Skin of body (tissue), 2 donors: ENCODE results near the gene HBB. TPM values are rescaled to one million over a fixed set of nuclear protein-coding genes. Genes with fewer than 3 reads are reported as not detected.

Source experiments
- DNase-seq: peaks from one replicate; lab custom pipeline; 2025; lab: John Stamatoyannopoulos, UW
- total RNA-seq: library from RNA; depleted of rRNA; stranded (reverse); fragments of >200 nt; gene quantifications from one replicate; pipeline ENCODE4 v1.2.3, GENCODE V29; 2014

The HBB gene
- total RNA-seq, 1 donor from 2014 or later, result 2,108 TPM

DNA sequence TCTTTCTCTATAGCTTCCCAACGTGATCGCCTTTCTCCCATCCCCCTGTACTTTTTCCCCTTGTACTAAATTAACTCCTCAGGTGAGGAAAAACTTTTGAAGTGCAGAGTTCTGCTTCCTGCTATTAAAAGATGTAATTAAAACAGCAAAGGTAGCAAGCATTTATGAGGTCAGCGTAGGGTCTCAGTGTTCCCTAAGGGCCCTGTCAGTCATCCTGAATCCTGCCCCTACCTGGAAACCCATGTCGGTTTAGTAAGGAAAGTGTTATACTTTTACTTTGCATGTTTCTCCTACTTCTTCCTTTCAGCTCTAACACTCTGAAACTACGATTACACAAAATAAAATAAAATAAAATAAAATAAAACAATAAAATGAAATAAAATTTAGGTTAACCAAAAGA is 1.3 kb upstream of the HBB start:
- DNase-seq, result no peak

DNA sequence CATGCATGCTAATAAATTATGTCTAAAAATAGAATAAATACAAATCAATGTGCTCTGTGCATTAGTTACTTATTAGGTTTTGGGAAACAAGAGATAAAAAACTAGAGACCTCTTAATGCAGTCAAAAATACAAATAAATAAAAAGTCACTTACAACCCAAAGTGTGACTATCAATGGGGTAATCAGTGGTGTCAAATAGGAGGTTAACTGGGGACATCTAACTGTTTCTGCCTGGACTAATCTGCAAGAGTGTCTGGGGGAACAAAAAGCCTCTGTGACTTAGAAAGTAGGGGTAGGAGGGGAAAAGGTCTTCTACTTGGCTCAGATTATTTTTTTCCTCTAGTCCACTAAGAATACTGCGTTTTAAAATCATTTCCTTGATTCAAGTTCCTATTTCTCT is 810 bp upstream of the HBB start:
- DNase-seq, result no peak

DNA sequence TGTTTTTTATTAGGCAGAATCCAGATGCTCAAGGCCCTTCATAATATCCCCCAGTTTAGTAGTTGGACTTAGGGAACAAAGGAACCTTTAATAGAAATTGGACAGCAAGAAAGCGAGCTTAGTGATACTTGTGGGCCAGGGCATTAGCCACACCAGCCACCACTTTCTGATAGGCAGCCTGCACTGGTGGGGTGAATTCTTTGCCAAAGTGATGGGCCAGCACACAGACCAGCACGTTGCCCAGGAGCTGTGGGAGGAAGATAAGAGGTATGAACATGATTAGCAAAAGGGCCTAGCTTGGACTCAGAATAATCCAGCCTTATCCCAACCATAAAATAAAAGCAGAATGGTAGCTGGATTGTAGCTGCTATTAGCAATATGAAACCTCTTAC is 1.4 kb downstream of the HBB start:
- no peak for DNase-seq

DNA sequence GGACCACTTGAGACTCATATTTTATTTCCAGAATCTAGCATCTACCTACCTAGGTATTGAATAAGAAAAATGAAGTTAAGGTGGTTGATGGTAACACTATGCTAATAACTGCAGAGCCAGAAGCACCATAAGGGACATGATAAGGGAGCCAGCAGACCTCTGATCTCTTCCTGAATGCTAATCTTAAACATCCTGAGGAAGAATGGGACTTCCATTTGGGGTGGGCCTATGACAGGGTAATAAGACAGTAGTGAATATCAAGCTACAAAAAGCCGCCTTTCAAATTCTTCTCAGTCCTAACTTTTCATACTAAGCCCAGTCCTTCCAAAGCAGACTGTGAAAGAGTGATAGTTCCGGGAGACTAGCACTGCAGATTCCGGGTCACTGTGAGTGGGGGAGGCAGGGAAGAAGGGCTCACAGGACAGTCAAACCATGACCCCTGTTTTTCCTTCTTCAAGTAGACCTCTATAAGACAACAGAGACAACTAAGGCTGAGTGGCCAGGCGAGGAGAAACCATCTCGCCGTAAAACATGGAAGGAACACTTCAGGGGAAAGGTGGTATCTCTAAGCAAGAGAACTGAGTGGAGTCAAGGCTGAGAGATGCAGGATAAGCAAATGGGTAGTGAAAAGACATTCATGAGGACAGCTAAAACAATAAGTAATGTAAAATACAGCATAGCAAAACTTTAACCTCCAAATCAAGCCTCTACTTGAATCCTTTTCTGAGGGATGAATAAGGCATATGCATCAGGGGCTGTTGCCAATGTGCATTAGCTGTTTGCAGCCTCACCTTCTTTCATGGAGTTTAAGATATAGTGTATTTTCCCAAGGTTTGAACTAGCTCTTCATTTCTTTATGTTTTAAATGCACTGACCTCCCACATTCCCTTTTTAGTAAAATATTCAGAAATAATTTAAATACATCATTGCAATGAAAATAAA is 2.1 kb downstream of the HBB start:
- no peak for DNase-seq

DNA sequence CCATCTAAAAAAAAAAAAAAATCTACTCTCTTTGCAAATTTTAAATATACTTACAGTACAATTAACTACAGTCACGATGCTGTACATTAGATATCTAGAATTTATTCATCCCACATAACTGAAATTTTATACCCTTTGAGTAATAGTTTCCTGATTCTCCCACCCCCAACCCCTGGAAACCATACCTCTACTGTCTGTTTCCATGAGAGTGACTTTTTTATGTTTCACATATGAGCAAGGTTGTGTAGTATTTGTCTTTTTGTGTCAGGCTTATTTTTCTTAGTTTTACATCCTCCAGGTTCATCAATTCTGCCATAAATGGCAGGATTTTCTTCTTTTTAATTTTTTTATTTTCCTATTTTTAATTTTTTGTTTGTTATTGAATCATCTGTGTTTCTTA is 3.2 kb downstream of the HBB start:
- DNase-seq, result no peak

DNA sequence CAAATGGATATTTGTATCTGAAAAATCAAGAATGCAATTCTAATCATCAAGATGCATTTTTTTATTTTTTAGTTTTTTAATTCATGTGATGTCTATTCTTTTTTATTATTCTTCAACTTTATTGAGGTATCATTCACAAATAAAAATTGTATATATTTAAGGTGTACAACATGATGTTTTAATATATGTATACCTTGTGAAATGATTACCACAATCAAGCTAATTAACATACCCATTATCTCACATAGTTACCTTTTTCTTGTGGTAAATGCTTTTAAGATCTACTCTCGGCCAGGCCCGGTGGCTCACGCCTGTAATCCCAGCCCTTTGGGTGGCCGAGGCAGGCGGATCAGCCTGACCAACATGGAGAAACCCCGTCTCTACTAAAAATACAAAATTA is 3.7 kb downstream of the HBB start:
- no peak for DNase-seq

DNA sequence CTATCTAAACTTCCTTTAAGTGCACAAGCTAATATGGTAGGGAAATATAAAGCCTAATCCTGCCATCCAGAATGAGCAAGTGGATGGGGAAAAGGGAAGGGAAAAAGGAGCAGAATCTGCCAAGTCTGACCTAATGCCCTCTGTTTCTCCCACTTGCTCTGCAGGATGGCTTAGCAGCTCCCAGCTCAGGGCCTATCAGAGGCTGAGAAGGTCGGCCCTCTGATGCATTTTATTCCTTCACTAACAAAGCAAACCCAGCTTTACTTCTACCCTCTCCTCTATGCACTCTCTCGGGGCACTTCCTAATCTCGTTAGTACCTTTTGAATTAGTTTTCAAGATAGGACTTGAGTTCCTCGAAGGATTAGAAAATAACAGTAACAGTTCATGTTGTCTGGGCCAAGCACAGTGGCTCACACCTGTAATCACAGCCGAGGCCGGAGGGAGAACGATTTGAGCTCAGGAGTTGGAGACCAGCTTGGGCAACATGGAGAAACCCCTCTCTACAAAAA is 16.4 kb downstream of the HBB start:
- no peak for DNase-seq

DNA sequence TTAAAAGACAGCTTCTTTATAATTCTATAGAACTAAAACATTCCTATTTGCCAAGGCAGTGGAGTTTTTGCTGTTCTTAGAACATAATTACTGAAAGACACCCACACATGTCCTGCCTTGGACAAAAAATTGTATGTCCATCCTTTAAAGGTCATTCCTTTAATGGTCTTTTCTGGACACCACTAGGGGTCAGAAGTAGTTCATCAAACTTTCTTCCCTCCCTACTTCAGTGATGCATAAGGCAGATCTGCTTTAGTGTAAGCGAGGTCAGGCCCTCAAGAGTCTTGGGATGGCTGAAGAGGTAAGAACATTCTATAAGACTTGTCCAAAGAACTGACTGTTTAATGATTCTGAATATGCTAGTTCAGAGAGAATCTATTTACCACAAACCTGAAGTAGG is 22.1 kb downstream of the HBB start:
- no peak for DNase-seq

DNA sequence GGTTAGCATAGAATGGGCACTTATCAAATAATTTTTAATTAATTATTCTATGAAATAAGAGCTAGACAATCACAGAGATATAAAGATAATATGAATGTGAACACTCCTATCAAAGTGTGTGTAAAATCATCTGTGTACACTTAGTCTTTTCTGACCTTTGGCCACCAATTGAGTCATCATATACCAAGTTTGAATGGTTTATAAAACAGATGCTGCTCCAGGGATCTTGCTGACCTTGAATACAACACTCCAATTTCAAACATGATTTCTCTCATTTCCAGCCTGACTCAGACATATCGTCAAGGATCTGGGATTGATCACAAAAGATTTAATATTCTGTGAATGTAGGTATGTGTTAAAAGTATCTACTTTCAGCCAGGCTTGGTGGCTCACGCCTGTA is 23.5 kb downstream of the HBB start:
- no peak for DNase-seq

DNA sequence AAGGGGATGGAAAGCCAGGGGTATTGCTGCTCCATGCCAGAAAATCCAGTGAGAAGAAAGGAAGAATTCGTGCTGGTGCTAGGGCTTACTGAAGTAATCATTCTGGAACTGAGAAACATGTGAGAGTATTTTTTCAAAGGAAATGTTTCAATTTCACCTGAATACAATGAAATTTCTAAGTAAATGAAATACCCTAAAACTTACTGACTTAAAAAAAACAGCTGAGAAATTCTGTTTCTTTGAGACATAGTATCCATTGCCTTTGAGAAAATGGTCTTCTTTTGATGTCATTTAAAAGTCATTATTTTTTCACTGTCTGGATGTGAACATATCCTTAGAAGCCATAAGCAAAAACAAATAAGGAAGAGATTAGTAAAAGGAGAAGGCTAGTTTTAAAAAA is 26.3 kb downstream of the HBB start, which contains the start of gene OR51V1:
Gene OR51V1 (minus strand): TSS at position 101 of the 400 bp plus-strand sequence. CDS start 0 bp downstream, at position 101.
- DNase-seq, result no peak

DNA sequence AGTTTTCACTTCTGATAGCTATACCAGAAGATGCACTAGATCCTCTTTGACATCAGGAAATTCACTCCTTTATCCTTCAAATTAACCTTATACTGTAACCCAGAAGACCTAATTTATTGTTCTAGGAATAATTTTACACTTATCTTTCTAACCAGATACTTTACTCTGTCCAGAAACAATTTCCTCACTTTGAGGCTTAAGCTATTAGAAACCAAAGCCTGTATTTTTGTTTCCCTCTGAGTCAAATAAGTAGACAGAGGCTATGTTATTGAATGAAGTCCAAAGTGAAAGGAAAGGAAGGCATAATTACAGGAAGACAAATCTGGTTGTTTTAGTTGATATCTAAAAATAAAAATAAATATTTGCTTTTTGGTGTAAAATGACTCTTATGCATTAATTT is 28.6 kb downstream of the HBB start:
- DNase-seq, result no peak

DNA sequence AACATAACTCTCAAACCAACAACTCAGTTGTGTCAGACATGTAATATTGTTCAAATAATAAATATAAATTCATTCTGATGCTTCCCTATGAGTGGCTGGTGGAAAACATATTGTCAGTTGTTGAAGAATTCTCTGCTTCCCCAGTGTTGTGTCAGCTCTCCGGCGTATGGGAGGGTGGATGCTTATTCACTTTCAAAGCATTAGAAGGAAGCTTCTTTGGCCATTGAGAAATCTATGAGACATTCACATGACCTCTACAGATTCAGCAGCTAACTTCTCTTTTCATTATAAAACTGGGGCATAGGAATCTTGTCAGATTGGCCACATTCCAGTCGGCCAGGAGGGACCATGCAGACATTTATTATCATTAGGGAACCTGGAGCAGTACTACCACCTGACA is 29.3 kb downstream of the HBB start:
- DNase-seq, result no peak

DNA sequence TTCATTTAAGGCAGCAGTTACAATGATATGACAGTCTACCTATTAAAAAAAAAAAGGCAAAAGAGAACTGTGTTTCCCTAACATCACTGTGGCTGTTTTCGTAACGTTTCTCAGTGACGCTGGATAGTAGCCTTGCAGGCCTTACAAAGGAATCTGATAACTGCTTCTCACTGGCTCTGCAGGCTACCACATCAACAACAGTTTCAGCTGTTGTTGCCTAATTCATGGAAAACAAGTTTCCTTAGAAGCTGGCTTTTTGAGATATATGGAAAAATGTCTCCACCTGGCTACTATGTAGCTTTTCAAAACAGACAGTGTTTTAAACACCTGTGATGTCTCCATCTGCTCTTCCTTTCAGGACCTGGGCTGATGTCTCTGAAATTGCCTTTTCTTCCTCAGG is 30.1 kb downstream of the HBB start:
- DNase-seq, result no peak

DNA sequence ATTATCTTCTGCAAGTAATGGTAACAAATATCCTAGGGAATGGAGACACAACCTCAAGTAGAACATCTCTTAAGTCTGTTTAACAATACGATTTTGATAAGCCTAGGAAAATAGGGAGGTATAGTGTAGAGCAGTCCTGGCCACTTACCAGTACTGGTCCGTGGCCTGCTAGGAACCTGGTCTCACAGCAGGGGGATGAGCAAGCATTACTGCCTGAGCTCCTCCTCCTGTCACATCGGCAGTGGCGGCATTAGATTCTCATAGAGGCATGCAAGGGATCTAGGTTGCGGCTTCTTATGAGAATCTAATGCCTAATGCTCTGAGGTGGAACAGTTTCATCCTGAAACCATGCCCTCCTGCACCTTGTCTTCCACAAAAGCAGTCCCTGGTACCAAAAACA is 30.8 kb downstream of the HBB start:
- no peak for DNase-seq

DNA sequence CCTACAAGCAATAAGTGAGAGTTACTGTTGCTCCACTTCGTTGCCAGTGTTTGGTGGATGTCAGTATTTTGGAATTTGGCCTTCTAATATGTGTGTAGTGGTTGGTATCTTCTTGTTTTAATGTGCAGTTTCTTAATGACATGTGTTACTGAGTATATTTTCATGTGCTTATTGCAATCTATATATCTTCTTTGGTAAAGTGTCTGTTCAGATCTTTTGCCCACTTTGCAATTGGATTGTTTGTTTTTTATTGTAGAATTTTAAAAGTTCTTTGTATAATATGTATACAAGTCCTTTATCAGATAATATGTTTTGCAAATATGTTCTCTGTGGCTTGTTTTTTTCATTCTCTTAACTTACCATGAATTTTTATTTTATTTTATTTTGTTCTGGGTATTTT is 34.1 kb downstream of the HBB start:
- no peak for DNase-seq

DNA sequence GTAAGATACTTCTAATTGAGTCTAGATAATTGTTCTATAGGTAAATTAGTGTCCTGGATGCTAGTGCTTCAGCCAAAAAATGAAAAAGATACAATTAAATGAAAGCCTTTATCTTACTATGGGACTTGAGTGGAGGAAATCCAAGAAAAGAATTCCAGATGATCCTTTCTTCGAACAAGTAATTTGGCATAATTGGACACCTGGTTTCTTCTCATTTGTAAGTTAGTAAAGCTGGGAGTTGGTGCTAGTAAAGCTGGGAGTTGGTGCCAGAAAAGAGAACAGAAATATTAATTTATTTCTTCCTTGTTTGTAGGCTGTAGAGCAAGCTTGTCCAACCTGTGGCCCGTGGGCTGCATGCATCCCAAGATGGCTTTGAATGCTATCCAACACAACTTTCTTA is 38.7 kb downstream of the HBB start:
- DNase-seq, result no peak

DNA sequence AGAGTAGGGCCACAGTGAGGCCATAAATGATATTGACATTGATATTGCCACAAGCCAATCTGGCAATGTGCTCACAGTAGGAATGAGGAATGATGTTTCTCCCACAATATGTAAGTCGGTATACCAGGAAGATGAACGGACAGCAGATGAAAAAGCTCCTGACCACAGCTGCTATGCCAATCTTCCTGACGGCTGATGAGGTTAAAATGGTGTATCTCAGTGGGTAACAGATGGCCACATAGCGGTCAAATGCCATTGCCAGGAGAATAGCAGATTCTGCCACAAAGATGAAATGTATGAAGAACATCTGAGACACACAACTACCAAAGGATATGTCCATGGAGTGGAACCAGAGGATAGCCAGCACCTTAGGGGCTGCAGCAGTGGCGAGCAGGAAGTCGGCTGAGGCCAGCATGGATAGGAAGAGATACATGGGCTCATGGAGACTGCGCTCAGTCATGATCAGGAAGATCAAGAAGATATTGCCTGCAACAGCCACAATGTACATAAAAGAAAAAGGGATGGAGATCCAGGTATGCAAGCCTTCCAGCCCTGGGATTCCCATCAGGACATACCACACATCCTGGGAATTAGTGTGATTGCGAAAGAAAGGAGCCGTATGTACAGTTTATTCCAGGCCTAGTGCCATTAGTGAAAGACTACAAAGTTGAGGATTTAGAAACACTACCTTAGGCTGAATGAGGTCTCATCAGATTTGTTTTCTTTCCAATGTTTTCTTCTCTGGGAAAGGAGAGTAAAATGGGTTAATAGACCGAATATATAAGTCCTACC is 48.6 kb downstream of the HBB start:
- no peak for DNase-seq

Other genes starting within 250 kb of the HBB start
- not detected for gene OR51L1, start 232.2 kb downstream of the HBB start, total RNA-seq
- gene OR52J3, start 180.5 kb downstream of the HBB start, total RNA-seq, result not detected
- not detected for gene OR52E2, start 167.4 kb downstream of the HBB start, total RNA-seq
- gene OR52E1, start 157.5 kb downstream of the HBB start, total RNA-seq, result not detected
- gene OR52A5, start 88.7 kb downstream of the HBB start, total RNA-seq, result not detected
- not detected for gene OR52A1, start 72.3 kb downstream of the HBB start, total RNA-seq
- gene OR51V1, start 26.4 kb downstream of the HBB start, total RNA-seq, result not detected
- not detected for gene HBD, start 7.4 kb upstream of the HBB start, total RNA-seq
- gene HBG1, start 22.8 kb upstream of the HBB start, total RNA-seq, result 299 TPM
- gene HBG2, start 27.7 kb upstream of the HBB start, total RNA-seq, result 12,811 TPM
- 27.0 TPM for gene HBE1, start 42.9 kb upstream of the HBB start, total RNA-seq
- gene OR51B4, start 74.9 kb upstream of the HBB start, total RNA-seq, result not detected
- gene OR51B2, start 97.2 kb upstream of the HBB start, total RNA-seq, result 0.59 TPM
- gene OR51B5, start 116.5 kb upstream of the HBB start, total RNA-seq, result 0.30 TPM
- gene OR51B6, start 124.4 kb upstream of the HBB start, total RNA-seq, result not detected
- not detected for gene OR51M1, start 156.7 kb upstream of the HBB start, total RNA-seq
- gene OR51Q1, start 195.0 kb upstream of the HBB start, total RNA-seq, result not detected
- 0.59 TPM for gene OR51I1, start 214.4 kb upstream of the HBB start, total RNA-seq
- not detected for gene OR51I2, start 222.3 kb upstream of the HBB start, total RNA-seq